Glutamatergic neuron (in vitro differentiated cells): ENCODE data around the gene USP4. TPM values are rescaled to one million over a fixed set of nuclear protein-coding genes. Genes with fewer than 3 reads are reported as not detected.

Source experiments
- DNase-seq: peaks from one replicate; pipeline ENCODE4 v3.0.0; 2022
- H3K27ac Mint-ChIP-seq: one replicate; pipeline ENCODE4 v1.8.0; 2020; ENCODE audit warnings: mild to moderate bottlenecking, mixed read lengths, inconsistent platforms; ENCODE audit not compliant: unreplicated experiment
- H3K27me3 Mint-ChIP-seq: one replicate; pipeline ENCODE4 v1.8.0; 2020; ENCODE audit warnings: mild to moderate bottlenecking, moderate library complexity, mixed read lengths, inconsistent platforms; ENCODE audit not compliant: unreplicated experiment
- H3K36me3 Mint-ChIP-seq: one replicate; pipeline ENCODE4 v1.8.0; 2020; ENCODE audit warnings: mild to moderate bottlenecking, mixed read lengths, inconsistent platforms; ENCODE audit not compliant: unreplicated experiment
- H3K4me1 Mint-ChIP-seq: one replicate; pipeline ENCODE4 v1.8.0; 2020; ENCODE audit warnings: mild to moderate bottlenecking, low read depth, mixed read lengths, inconsistent platforms; ENCODE audit not compliant: unreplicated experiment
- H3K4me3 Mint-ChIP-seq: one replicate; pipeline ENCODE4 v1.8.0; 2020; ENCODE audit warnings: mild to moderate bottlenecking, mixed read lengths, inconsistent platforms; ENCODE audit not compliant: unreplicated experiment
- H3K9me3 Mint-ChIP-seq: one replicate; pipeline ENCODE4 v1.8.0; 2020; ENCODE audit warnings: mild to moderate bottlenecking, moderate library complexity, mixed read lengths, inconsistent platforms; ENCODE audit not compliant: unreplicated experiment
- total RNA-seq: library from RNA; stranded (reverse); fragmentation: NEBNext Ultra II Directional; extraction: Animal tissue kit (Norgen Biotek cat#: 25700); gene quantifications from one replicate; pipeline ENCODE4 v1.2.1, GENCODE V29; 2021; ENCODE audit not compliant: unreplicated experiment
- TF ChIP-seq, protein P1 (sequence below): fragments of 200-600 bp; sonication (generic); IDR thresholded peaks from one replicate; pipeline ENCODE4 v1.5.0; 2021; ENCODE audit not compliant: partially characterized antibody, unreplicated experiment

Gene USP4
- total RNA-seq, 1 donor from 2014 or later, result 70.0 TPM

GRCh38 chr3:49327485-49327884, 12.4 kb downstream of the USP4 start:
- no peak overlapping the region for H3K27ac Mint-ChIP-seq
- H3K9me3 Mint-ChIP-seq, result no peaks in the 10 kb centered on the region
- TF ChIP-seq, protein P1, sequence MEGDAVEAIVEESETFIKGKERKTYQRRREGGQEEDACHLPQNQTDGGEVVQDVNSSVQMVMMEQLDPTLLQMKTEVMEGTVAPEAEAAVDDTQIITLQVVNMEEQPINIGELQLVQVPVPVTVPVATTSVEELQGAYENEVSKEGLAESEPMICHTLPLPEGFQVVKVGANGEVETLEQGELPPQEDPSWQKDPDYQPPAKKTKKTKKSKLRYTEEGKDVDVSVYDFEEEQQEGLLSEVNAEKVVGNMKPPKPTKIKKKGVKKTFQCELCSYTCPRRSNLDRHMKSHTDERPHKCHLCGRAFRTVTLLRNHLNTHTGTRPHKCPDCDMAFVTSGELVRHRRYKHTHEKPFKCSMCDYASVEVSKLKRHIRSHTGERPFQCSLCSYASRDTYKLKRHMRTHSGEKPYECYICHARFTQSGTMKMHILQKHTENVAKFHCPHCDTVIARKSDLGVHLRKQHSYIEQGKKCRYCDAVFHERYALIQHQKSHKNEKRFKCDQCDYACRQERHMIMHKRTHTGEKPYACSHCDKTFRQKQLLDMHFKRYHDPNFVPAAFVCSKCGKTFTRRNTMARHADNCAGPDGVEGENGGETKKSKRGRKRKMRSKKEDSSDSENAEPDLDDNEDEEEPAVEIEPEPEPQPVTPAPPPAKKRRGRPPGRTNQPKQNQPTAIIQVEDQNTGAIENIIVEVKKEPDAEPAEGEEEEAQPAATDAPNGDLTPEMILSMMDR, result peak; percentile 24
- H3K4me3 Mint-ChIP-seq, result no peak overlapping the region
- DNase-seq, result no peak
- H3K27me3 Mint-ChIP-seq, result no peaks in the 10 kb centered on the region
- no peaks in the 10 kb centered on the region for H3K36me3 Mint-ChIP-seq
- H3K4me1 Mint-ChIP-seq, result no peaks in the 10 kb centered on the region

DNA sequence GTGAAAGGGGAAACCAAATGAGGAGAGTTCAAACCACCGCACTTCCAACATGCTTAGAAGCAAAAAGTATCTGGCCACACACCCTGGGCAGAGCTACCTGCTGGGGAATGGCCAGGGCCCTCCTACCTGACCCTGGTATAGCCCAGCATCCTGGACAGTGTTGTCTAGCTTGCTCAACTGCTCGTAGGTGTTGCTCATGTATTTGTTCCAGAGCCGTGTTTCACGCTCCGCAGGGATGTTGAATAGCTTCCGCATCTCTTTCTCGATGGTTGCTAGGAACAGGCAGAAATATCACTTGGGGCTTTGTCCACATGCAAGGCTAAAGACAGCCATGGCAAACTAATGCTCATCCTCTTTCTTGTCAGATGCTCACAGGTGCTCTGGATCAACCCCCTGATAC, 15.1 kb downstream of the USP4 start:
- Mint-ChIP-seq H3K36me3 (no peaks in the 10 kb centered on the region), H3K27ac (no peak overlapping the region), H3K27me3 (no peaks in the 10 kb centered on the region), H3K9me3 (no peaks in the 10 kb centered on the region), H3K4me1 (no peaks in the 10 kb centered on the region), H3K4me3 (no peak overlapping the region)
- DNase-seq, result no peak
- TF ChIP-seq, protein P1, result no peak

- Mint-ChIP-seq H3K4me1 (no peaks in the 10 kb centered on the region), H3K27ac (no peak overlapping the region), H3K4me3 (no peak overlapping the region), H3K36me3 (no peaks in the 10 kb centered on the region), H3K27me3 (no peaks in the 10 kb centered on the region), H3K9me3 (no peaks in the 10 kb centered on the region)
- DNase-seq, result no peak
- TF ChIP-seq, protein P1, result no peak
These were observed 23.0 kb downstream of the USP4 start for GRCh38 chr3:49316696-49317457.

- TF ChIP-seq, protein P1, result no peak
- Mint-ChIP-seq H3K27ac (no peak overlapping the region), H3K4me1 (no peaks in the 10 kb centered on the region), H3K27me3 (no peaks in the 10 kb centered on the region), H3K9me3 (no peaks in the 10 kb centered on the region), H3K36me3 (no peaks in the 10 kb centered on the region), H3K4me3 (no peak overlapping the region)
- no peak for DNase-seq
These were observed 25.8 kb downstream of the USP4 start for GRCh38 chr3:49313896-49314688.

DNA sequence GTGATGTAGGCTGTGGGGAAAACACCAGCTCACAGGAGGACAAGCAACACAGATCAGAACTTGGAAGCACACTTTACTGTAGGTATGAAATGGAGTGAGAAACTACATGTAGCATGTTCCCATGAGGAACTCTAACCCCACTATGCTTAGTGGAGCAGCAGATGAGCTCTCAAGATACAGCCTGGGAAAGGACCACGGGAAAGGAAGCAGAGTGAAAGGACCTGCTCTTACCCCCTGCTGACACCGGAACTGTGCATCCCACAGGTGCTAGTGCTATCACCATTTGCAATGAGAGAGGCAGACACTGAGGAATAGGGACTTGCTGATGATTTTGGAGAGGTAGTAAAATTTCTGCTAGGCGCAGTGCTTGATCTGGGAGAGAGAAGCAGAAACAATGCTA, 28.6 kb downstream of the USP4 start:
- no peak for DNase-seq
- TF ChIP-seq, protein P1, result no peak
- Mint-ChIP-seq H3K4me3 (no peak overlapping the region), H3K36me3 (no peaks in the 10 kb centered on the region), H3K27ac (no peak overlapping the region), H3K4me1 (no peaks in the 10 kb centered on the region), H3K9me3 (no peaks in the 10 kb centered on the region), H3K27me3 (no peaks in the 10 kb centered on the region)
